HCT116 (cell line): Measurements from ENCODE around the gene MIS18A. TPM values are rescaled to one million over a fixed set of nuclear protein-coding genes. Genes with fewer than 3 reads are reported as not detected.

Experiments used
- ATAC-seq: fragments of 200-7000 bp; cut with Tn5 transposase; 2 replicates; pipeline ENCODE4 v1.9.1; 2020; ENCODE audit warnings: mild to moderate bottlenecking, moderate library complexity
- BruUV-seq: library from RNA; stranded (reverse); fragments of 400-500 nt; replicated peaks from 2 replicates; lab custom pipeline; 2021; lab: Mats Ljungman, UMichigan
- CTCF ChIA-PET: fragments of 300-600 bp; sonication (Branson Sonifier 250); formaldehyde crosslinking; loops from one replicate; lab custom pipeline; 2021; ENCODE audit warnings: antibody characterized with exemption; lab: Charles Lee
- POLR2A ChIA-PET: fragments of 300-600, 350-600 bp; sonication (Branson Sonifier 250); formaldehyde crosslinking; loops from one replicate; lab custom pipeline; 2021; ENCODE audit warnings: antibody characterized with exemption; lab: Charles Lee
- RAD21 ChIA-PET, 2 experiments: fragments of 300-600 bp; sonication (Branson Sonifier 250); formaldehyde crosslinking; loops; one replicate each; lab custom pipeline; 2023; ENCODE audit warnings: low total read pairs in 2 of 2; ENCODE audit not compliant: uncharacterized antibody in 2 of 2, unreplicated experiment in 2 of 2, low non-redundant PET in 1 of 2; lab: Charles Lee
- DNase-seq: peaks from one replicate; pipeline ENCODE4 v3.0.0-alpha.2; 2010; ENCODE audit warnings: low read depth, low spot score
- H2AFZ ChIP-seq: fragments of 200-600 bp; shearing (Covaris generic), sonication (generic); 2 replicates; pipeline ENCODE4 v1.6.1; 2017; ENCODE audit warnings: low read depth, mixed run types, mixed read lengths, antibody characterized with exemption, low read length; ENCODE audit not compliant: poor library complexity, severe bottlenecking
- H3K27ac ChIP-seq: 2 replicates; pipeline ENCODE4 v1.5.1; 2012; ENCODE audit warnings: low read depth, low read length
- H3K27me3 ChIP-seq: fragments of 200-600 bp; sonication (generic); 2 replicates; pipeline ENCODE4 v1.6.1; 2016; ENCODE audit warnings: mixed run types, low read length, mixed read lengths; ENCODE audit not compliant: insufficient read depth
- H3K36me3 ChIP-seq, 2 experiments: fragments of 200-500 bp in 1 of 2; fragments of 200-600 bp in 1 of 2; sonication (Bioruptor generic) in 1 of 2; sonication (generic) in 1 of 2; 2 replicates each; pipeline versions ENCODE4 v1.5.1 to v1.6.1; 2014 to 2016; ENCODE audit warnings: low read length in 2 of 2, inconsistent platforms in 1 of 2, mixed read lengths in 1 of 2, mixed run types in 1 of 2; ENCODE audit not compliant: insufficient read depth in 2 of 2, control insufficient read depth in 1 of 2
- H3K4me1 ChIP-seq, 2 experiments: fragments of 200-600 bp in 1 of 2; sonication (generic) in 1 of 2; 2 replicates each; pipeline versions ENCODE4 v1.5.1 to v1.6.1; 2012 to 2017; ENCODE audit warnings: low read length in 2 of 2, inconsistent platforms in 1 of 2, mild to moderate bottlenecking in 1 of 2, mixed read lengths in 1 of 2, mixed run types in 1 of 2, moderate library complexity in 1 of 2; ENCODE audit not compliant: insufficient read depth in 2 of 2, control insufficient read depth in 1 of 2
- H3K4me2 ChIP-seq: fragments of 200-600 bp; sonication (generic); 2 replicates; pipeline ENCODE4 v1.6.1; 2017; ENCODE audit warnings: mixed run types, low read length, mixed read lengths
- H3K4me3 ChIP-seq, 2 experiments: fragments of 200-600 bp in 1 of 2; sonication (generic) in 1 of 2; replicated peaks in 1 of 2; 2 replicates each; pipeline ENCODE4 v1.5.1; 2011 to 2016; ENCODE audit warnings: low read length in 2 of 2, control low read depth in 1 of 2, low read depth in 1 of 2, mild to moderate bottlenecking in 1 of 2, mixed read lengths in 1 of 2, mixed run types in 1 of 2
- H3K79me2 ChIP-seq: fragments of 200-600 bp; sonication (generic); 2 replicates; pipeline ENCODE4 v1.6.1; 2017; ENCODE audit warnings: mild to moderate bottlenecking, mixed run types, low read length, moderate library complexity, mixed read lengths; ENCODE audit not compliant: insufficient read depth
- H3K9ac ChIP-seq: fragments of 200-600 bp; sonication (generic); 2 replicates; pipeline ENCODE4 v1.6.1; 2016; ENCODE audit warnings: low read length, mixed read lengths
- H3K9me2 ChIP-seq: fragments of 200-600 bp; sonication (generic), shearing (Covaris generic); 2 replicates; pipeline ENCODE4 v1.6.1; 2017; ENCODE audit warnings: mixed run types, mild to moderate bottlenecking, moderate library complexity; ENCODE audit not compliant: insufficient read depth
- H3K9me3 ChIP-seq, 2 experiments: fragments of 200-500 bp in 1 of 2; fragments of 200-600 bp in 1 of 2; sonication (Bioruptor generic) in 1 of 2; sonication (generic) in 1 of 2; 2 replicates each; pipeline ENCODE4 v1.6.1; 2014 to 2017; ENCODE audit warnings: low read length in 2 of 2, mixed read lengths in 2 of 2, inconsistent platforms in 1 of 2, low read depth in 1 of 2, mild to moderate bottlenecking in 1 of 2, mixed run types in 1 of 2, moderate library complexity in 1 of 2; ENCODE audit not compliant: control insufficient read depth in 1 of 2, insufficient read depth in 1 of 2
- H4K20me1 ChIP-seq: fragments of 200-600 bp; sonication (generic), shearing (Covaris generic); 2 replicates; pipeline ENCODE4 v1.6.1; 2017; ENCODE audit warnings: mixed run types, mild to moderate bottlenecking, moderate library complexity; ENCODE audit not compliant: insufficient read depth
- CEBPB ChIP-seq: IDR thresholded peaks from 2 replicates; pipeline ENCODE4 v1.6.1; 2012; ENCODE audit warnings: low read depth
- ELF1 ChIP-seq: IDR thresholded peaks from 2 replicates; pipeline ENCODE4 v1.6.1; 2012; ENCODE audit warnings: low read depth, borderline replicate concordance
- JUND ChIP-seq: IDR thresholded peaks from 2 replicates; pipeline ENCODE4 v1.6.1; 2012
- POLR2A ChIP-seq: IDR thresholded peaks from 2 replicates; pipeline ENCODE4 v1.7.0; 2011; ENCODE audit warnings: borderline replicate concordance; ENCODE audit not compliant: insufficient read depth, insufficient read length; ENCODE audit errors: extremely low read depth
- RAD21 ChIP-seq: IDR thresholded peaks from 2 replicates; pipeline ENCODE4 v1.6.1; 2012; ENCODE audit warnings: low read depth, mild to moderate bottlenecking
- SP1 ChIP-seq: IDR thresholded peaks from 2 replicates; pipeline ENCODE4 v1.6.1; 2012; ENCODE audit warnings: low read depth
- ZNF274 ChIP-seq: fragments of 200-500 bp; sonication (Bioruptor generic); IDR thresholded peaks from 2 replicates; pipeline ENCODE4 v1.6.1; 2014; ENCODE audit warnings: mild to moderate bottlenecking, low read depth, low read length, inconsistent platforms
- intact Hi-C: fragments of 100-400 bp; cut with micrococcal nuclease; formaldehyde crosslinking; loops from 2 replicates; pipeline ENCODE4 v1.10.0; 2022
- total RNA-seq: library from RNA; stranded (reverse); gene quantifications from one replicate; pipeline ENCODE4 v1.2.1, GENCODE V29; 2021; ENCODE audit not compliant: unreplicated experiment
- TF ChIP-seq, protein P1 (sequence below): IDR thresholded peaks from 2 replicates; pipeline ENCODE4 v1.6.1; 2012
- TF ChIP-seq, protein P2 (sequence below), 3 experiments: fragments of 200-600 bp in 1 of 3; sonication (generic) in 1 of 3; IDR thresholded peaks in 2 of 3; conservative IDR thresholded peaks in 1 of 3; 2 replicates each; pipeline ENCODE4 v1.5.1; 2012 to 2017; ENCODE audit warnings: low read depth in 2 of 3, low read length in 2 of 3, antibody characterized with exemption in 1 of 3, borderline replicate concordance in 1 of 3, control low read depth in 1 of 3, mild to moderate bottlenecking in 1 of 3, mixed read lengths in 1 of 3, mixed run types in 1 of 3, moderate library complexity in 1 of 3; ENCODE audit not compliant: insufficient read depth in 1 of 3
- TF ChIP-seq, protein P3 (sequence below): IDR thresholded peaks from 2 replicates; pipeline ENCODE4 v1.6.1; 2011; ENCODE audit warnings: mild to moderate bottlenecking, low read length, moderate library complexity; ENCODE audit not compliant: insufficient replicate concordance; ENCODE audit errors: extremely low read depth
- TF ChIP-seq, protein P4 (sequence below): IDR thresholded peaks from 2 replicates; pipeline ENCODE4 v1.6.1; 2012

Gene MIS18A
- total RNA-seq, 1 experiment from 2014 or later: 30.0 TPM

DNA sequence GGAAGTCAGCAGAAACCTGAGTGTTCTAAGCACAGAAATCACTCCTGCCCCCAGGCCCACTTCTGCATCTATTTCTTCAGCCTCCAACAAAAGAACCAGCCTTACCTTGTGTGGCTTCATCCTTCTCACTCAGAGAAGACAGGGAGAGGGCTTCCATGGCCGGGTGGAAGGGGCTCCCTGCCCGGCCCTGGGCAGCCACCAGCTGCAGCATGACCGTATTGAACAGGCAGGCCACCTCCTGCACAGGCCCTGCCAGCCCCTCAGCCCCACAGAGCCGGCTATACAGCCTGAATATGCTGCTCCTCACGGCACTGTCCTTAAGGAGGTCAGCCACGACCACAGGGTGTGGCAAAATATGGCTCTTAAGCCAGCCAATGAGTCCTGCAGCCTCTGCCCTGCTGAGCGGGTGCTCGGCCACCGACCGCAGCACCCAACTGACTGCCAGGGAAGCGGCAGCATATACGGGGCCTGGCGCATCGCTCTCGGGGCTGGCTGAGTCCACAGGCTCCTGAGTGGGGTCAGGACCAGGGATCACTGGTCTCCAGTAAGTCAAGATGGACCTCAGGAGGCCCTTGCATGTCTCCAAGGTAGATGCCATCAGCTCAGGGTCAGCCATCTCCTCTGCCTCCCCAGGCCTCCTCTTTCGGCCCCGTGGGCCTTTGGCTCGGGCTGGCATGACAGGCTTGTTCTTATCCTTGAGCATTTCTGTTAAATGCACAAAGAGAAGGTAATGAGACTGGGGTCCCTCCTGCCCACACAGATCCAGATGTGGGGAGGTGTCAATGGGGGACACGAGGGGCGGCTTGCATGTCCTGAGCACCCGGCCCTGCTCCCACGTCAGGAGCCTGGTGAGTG lies 37.7 kb upstream of the MIS18A start:
- DNase-seq (no peak), ATAC-seq (no peak)
- no peak overlapping the region for H3K4me2 ChIP-seq
- TF ChIP-seq, protein P1, sequence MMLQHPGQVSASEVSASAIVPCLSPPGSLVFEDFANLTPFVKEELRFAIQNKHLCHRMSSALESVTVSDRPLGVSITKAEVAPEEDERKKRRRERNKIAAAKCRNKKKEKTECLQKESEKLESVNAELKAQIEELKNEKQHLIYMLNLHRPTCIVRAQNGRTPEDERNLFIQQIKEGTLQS: no peak
- TF ChIP-seq CEBPB: no peak
- no peak for TF ChIP-seq POLR2A
- no peak for TF ChIP-seq ELF1
- TF ChIP-seq, protein P2, sequence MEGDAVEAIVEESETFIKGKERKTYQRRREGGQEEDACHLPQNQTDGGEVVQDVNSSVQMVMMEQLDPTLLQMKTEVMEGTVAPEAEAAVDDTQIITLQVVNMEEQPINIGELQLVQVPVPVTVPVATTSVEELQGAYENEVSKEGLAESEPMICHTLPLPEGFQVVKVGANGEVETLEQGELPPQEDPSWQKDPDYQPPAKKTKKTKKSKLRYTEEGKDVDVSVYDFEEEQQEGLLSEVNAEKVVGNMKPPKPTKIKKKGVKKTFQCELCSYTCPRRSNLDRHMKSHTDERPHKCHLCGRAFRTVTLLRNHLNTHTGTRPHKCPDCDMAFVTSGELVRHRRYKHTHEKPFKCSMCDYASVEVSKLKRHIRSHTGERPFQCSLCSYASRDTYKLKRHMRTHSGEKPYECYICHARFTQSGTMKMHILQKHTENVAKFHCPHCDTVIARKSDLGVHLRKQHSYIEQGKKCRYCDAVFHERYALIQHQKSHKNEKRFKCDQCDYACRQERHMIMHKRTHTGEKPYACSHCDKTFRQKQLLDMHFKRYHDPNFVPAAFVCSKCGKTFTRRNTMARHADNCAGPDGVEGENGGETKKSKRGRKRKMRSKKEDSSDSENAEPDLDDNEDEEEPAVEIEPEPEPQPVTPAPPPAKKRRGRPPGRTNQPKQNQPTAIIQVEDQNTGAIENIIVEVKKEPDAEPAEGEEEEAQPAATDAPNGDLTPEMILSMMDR (IDR thresholded peaks at IDR 0.05 in 2 of 3, conservative IDR thresholded peaks at IDR 0.05 in 1 of 3; ENCODE audit: borderline replicate concordance in 1 of 3, insufficient read depth in 1 of 3, low read depth in 2 of 3, low read length in 2 of 3): no peak
- TF ChIP-seq SP1: no peak
- no peak for TF ChIP-seq JUND
- TF ChIP-seq ZNF274: no peak
- TF ChIP-seq, protein P3, sequence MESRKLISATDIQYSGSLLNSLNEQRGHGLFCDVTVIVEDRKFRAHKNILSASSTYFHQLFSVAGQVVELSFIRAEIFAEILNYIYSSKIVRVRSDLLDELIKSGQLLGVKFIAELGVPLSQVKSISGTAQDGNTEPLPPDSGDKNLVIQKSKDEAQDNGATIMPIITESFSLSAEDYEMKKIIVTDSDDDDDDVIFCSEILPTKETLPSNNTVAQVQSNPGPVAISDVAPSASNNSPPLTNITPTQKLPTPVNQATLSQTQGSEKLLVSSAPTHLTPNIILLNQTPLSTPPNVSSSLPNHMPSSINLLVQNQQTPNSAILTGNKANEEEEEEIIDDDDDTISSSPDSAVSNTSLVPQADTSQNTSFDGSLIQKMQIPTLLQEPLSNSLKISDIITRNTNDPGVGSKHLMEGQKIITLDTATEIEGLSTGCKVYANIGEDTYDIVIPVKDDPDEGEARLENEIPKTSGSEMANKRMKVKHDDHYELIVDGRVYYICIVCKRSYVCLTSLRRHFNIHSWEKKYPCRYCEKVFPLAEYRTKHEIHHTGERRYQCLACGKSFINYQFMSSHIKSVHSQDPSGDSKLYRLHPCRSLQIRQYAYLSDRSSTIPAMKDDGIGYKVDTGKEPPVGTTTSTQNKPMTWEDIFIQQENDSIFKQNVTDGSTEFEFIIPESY: no peak
- TF ChIP-seq, protein P4, sequence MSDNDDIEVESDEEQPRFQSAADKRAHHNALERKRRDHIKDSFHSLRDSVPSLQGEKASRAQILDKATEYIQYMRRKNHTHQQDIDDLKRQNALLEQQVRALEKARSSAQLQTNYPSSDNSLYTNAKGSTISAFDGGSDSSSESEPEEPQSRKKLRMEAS: no peak
- no peak for TF ChIP-seq RAD21
- no peak overlapping the region for H3K27ac ChIP-seq
- no peaks in the 10 kb centered on the region for H3K4me1 ChIP-seq
- no peak overlapping the region for H2AFZ ChIP-seq
- H3K9me2 ChIP-seq: no peaks in the 10 kb centered on the region
- peaks cover 24% of the 10 kb centered on the region; the same call in 1 of the 2 replicates for H3K79me2 ChIP-seq
- H3K36me3 ChIP-seq: peaks cover 61 to 89% of the 10 kb centered on the region in 2 experiments
- no peaks in the 10 kb centered on the region for H4K20me1 ChIP-seq
- H3K9ac ChIP-seq: no peak overlapping the region
- BruUV-seq: no TSS peak
- ChIA-PET POLR2A (no interaction called here), RAD21 (no interaction called here), CTCF (no interaction called here)
- intact Hi-C loops: no loop called here
- no peaks in the 10 kb centered on the region for H3K27me3 ChIP-seq
- no peaks in the 10 kb centered on the region for H3K9me3 ChIP-seq
- no peak overlapping the region for H3K4me3 ChIP-seq
